SKM-1 (cell line): ENCODE measurements around the gene TEX19.
"Not testable (repeated sequence)": the region's sequence is repeated elsewhere in the genome, so short reads cannot be mapped to it uniquely, and the experiment has no call there.

Source experiments
- DNase-seq: peaks from one replicate; lab custom pipeline; 2025; ENCODE audit not compliant: unreplicated experiment; lab: John Stamatoyannopoulos, UW

The TEX19 gene

GRCh38 chr17:82406131-82406671 lies 47.2 kb downstream of the TEX19 start:
- DNase-seq = no peak

- no peak for DNase-seq
Measured at GRCh38 chr17:82407255-82407654, 48.2 kb downstream of the TEX19 start.

GRCh38 chr17:82408288-82408937 lies 49.4 kb downstream of the TEX19 start:
- DNase-seq = no peak

GRCh38 chr17:82408938-82409318 lies 49.9 kb downstream of the TEX19 start:
- no peak for DNase-seq

- DNase-seq = no peak
Measured at GRCh38 chr17:82410014-82410716, 51.1 kb downstream of the TEX19 start.

- no peak for DNase-seq
Measured at GRCh38 chr17:82411396-82412053, 52.5 kb downstream of the TEX19 start.

GRCh38 chr17:82412081-82412480 lies 53.0 kb downstream of the TEX19 start:
- DNase-seq = not testable (repeated sequence)

GRCh38 chr17:82412535-82413520 lies 53.8 kb downstream of the TEX19 start:
- DNase-seq = no peak
